Dendritic cell treated with granulocyte-macrophage colony-stimulating factor and Interleukin-4, amounts not matched to agents 40 ng/mL and 50 ng/mL, for 4 days (primary cell): ENCODE measurements around the gene DNAJB6.
A peak's percentile ranks its signal among the peaks of the same experiment; 100 is the strongest.
"Not testable (repeated sequence)": the region's sequence is repeated elsewhere in the genome, so short reads cannot be mapped to it uniquely, and the experiment has no call there.

Source experiments
- H3K27ac Mint-ChIP-seq: one replicate; pipeline ENCODE4 v1.8.0; 2022; ENCODE audit warnings: mild to moderate bottlenecking, mixed read lengths
- H3K27me3 Mint-ChIP-seq: one replicate; pipeline ENCODE4 v1.8.0; 2022; ENCODE audit warnings: mild to moderate bottlenecking, mixed read lengths
- H3K36me3 Mint-ChIP-seq: one replicate; pipeline ENCODE4 v1.8.0; 2022; ENCODE audit warnings: low read depth, mixed read lengths
- H3K4me1 Mint-ChIP-seq: one replicate; pipeline ENCODE4 v1.8.0; 2022; ENCODE audit warnings: low read depth, mixed read lengths
- H3K4me3 Mint-ChIP-seq: one replicate; pipeline ENCODE4 v1.8.0; 2022; ENCODE audit warnings: mild to moderate bottlenecking, moderate library complexity, mixed read lengths
- H3K9me3 Mint-ChIP-seq: one replicate; pipeline ENCODE4 v1.8.0; 2022; ENCODE audit warnings: mixed read lengths
- intact Hi-C: fragments of 100-400 bp; cut with micrococcal nuclease; formaldehyde crosslinking; loops from one replicate; pipeline ENCODE4 v1.15.0; 2022

Gene DNAJB6

GRCh38 chr7:157306846-157307838, 29.7 kb upstream of the DNAJB6 start:
- Mint-ChIP-seq H3K27me3 (no peaks in the 10 kb centered on the region), H3K9me3 (no peaks in the 10 kb centered on the region), H3K4me1 (peaks cover 47% of the 10 kb centered on the region), H3K27ac (peak overlapping the region; percentile 60), H3K36me3 (no peaks in the 10 kb centered on the region), H3K4me3 (no peak overlapping the region)
- intact Hi-C loops, result no loop called here

DNA sequence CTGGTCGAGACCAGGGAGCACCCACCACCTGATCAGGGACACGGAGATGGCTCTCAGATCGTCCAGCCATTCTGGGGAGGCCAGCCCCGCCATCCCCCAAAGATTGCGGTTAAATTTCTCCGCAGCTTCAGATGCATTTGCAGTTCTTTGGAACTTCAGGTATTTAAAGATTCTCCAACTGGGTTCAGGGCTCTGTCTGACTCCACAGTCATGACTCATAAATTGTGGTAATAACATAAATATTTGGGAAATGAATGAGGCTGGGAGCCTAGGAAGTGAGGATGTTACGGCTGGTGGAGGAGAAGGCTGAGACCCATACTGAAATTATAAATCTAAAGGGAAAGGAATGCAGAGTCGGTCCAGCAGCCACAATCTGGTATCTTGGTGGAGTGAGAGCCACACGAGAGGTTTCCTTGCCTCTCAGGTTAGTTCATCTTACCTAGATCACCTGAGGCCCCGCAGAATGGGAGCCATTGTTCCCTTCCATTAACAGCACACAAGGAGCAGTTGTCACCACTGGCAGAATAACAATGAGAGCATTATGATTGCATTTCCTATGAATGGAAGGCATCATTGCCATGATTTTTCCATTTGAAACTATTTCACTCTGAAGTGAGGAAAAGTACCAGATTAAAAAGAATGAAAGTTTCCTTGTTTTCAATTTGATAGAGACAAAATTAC, 26.7 kb upstream of the DNAJB6 start:
- no peaks in the 10 kb centered on the region for H3K27me3 Mint-ChIP-seq
- no peak overlapping the region for H3K4me3 Mint-ChIP-seq
- no peaks in the 10 kb centered on the region for H3K9me3 Mint-ChIP-seq
- intact Hi-C loops, result no loop called here
- H3K36me3 Mint-ChIP-seq, result no peaks in the 10 kb centered on the region
- peaks cover 29% of the 10 kb centered on the region for H3K4me1 Mint-ChIP-seq
- no peak overlapping the region for H3K27ac Mint-ChIP-seq

GRCh38 chr7:157310676-157311185, 26.1 kb upstream of the DNAJB6 start:
- H3K9me3 Mint-ChIP-seq, result no peaks in the 10 kb centered on the region
- no peak overlapping the region for H3K4me3 Mint-ChIP-seq
- intact Hi-C loops, result no loop called here
- H3K27ac Mint-ChIP-seq, result no peak overlapping the region
- no peaks in the 10 kb centered on the region for H3K27me3 Mint-ChIP-seq
- peaks cover 29% of the 10 kb centered on the region for H3K4me1 Mint-ChIP-seq
- no peaks in the 10 kb centered on the region for H3K36me3 Mint-ChIP-seq

GRCh38 chr7:157312941-157313340, 23.9 kb upstream of the DNAJB6 start:
- no peak overlapping the region for H3K27ac Mint-ChIP-seq
- no peak overlapping the region for H3K4me3 Mint-ChIP-seq
- intact Hi-C loops, result no loop called here
- H3K4me1 Mint-ChIP-seq, result peaks cover 35% of the 10 kb centered on the region
- H3K36me3 Mint-ChIP-seq, result no peaks in the 10 kb centered on the region
- H3K9me3 Mint-ChIP-seq, result no peaks in the 10 kb centered on the region
- H3K27me3 Mint-ChIP-seq, result no peaks in the 10 kb centered on the region

DNA sequence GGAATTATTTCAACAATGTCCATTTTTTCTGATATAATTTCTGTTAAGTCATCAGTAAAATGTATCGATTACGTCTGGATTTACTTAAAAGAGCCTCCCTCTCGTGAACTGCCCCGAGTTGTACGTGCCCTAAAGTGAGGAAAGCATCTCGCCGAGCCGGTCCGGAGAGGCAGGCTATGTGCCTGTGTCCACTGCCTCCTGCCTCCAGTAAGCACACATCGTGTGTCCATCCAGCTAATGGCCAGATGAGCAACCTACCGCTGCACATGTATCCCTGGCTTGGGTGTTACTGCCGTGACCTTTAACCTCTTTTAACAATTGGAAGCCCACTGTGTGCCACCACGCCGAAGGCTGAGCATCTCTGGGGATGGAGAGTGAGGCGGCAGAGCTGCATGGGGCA, 23.2 kb upstream of the DNAJB6 start:
- Mint-ChIP-seq H3K9me3 (no peaks in the 10 kb centered on the region), H3K27ac (no peak overlapping the region), H3K4me3 (no peak overlapping the region), H3K4me1 (peaks cover 42% of the 10 kb centered on the region), H3K36me3 (no peaks in the 10 kb centered on the region), H3K27me3 (no peaks in the 10 kb centered on the region)
- intact Hi-C loops, result no loop called here

- H3K9me3 Mint-ChIP-seq, result no peaks in the 10 kb centered on the region
- H3K4me1 Mint-ChIP-seq, result peaks cover 38% of the 10 kb centered on the region
- H3K27ac Mint-ChIP-seq, result peak overlapping the region; percentile 93
- H3K36me3 Mint-ChIP-seq, result no peaks in the 10 kb centered on the region
- no peaks in the 10 kb centered on the region for H3K27me3 Mint-ChIP-seq
- intact Hi-C loops, result loop anchor here (1.0 kb wide), 2 partner anchors 16 to 22 kb away; no protein-coding TSS in a partner anchor
- peak overlapping the region; percentile 44 for H3K4me3 Mint-ChIP-seq
Observed at GRCh38 chr7:157318015-157318706, 18.6 kb upstream of the DNAJB6 start.

- H3K4me1 Mint-ChIP-seq, result peaks cover 47% of the 10 kb centered on the region
- H3K27ac Mint-ChIP-seq, result peak overlapping the region; percentile 86
- peak overlapping the region; percentile 67 for H3K4me3 Mint-ChIP-seq
- H3K27me3 Mint-ChIP-seq, result no peaks in the 10 kb centered on the region
- H3K36me3 Mint-ChIP-seq, result no peaks in the 10 kb centered on the region
- intact Hi-C loops, result no loop called here
- H3K9me3 Mint-ChIP-seq, result no peaks in the 10 kb centered on the region
Observed at GRCh38 chr7:157320608-157320980, 16.2 kb upstream of the DNAJB6 start.

GRCh38 chr7:157323401-157323800, 13.4 kb upstream of the DNAJB6 start:
- Mint-ChIP-seq H3K27me3 (no peaks in the 10 kb centered on the region), H3K4me3 (no peak overlapping the region), H3K9me3 (no peaks in the 10 kb centered on the region), H3K36me3 (no peaks in the 10 kb centered on the region), H3K27ac (peak overlapping the region; percentile 62), H3K4me1 (peaks cover 34% of the 10 kb centered on the region)
- intact Hi-C loops, result no loop called here

DNA sequence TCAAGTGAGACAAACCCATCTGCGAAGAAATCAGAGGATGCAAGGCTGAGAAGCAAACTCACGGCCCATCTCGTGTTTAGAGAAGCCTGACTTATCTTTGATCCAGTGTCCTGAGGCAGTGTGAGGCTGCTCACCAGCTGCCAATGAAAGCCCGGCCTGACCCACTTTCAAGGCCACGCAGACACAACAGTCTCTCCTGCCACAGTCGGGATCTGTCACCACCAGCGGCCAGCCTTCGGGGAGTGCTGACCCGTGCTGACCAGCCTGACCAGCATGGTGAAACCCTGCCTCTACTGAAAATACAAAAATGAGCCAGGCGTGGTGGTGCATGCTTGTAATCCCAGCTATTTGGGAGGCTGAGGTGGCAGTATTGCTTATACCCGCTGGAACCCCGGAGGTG, 7.4 kb upstream of the DNAJB6 start:
- no peaks in the 10 kb centered on the region for H3K9me3 Mint-ChIP-seq
- no peaks in the 10 kb centered on the region for H3K27me3 Mint-ChIP-seq
- H3K27ac Mint-ChIP-seq, result no peak overlapping the region
- peaks cover 6% of the 10 kb centered on the region for H3K4me1 Mint-ChIP-seq
- H3K4me3 Mint-ChIP-seq, result no peak overlapping the region
- H3K36me3 Mint-ChIP-seq, result no peaks in the 10 kb centered on the region
- intact Hi-C loops, result no loop called here

DNA sequence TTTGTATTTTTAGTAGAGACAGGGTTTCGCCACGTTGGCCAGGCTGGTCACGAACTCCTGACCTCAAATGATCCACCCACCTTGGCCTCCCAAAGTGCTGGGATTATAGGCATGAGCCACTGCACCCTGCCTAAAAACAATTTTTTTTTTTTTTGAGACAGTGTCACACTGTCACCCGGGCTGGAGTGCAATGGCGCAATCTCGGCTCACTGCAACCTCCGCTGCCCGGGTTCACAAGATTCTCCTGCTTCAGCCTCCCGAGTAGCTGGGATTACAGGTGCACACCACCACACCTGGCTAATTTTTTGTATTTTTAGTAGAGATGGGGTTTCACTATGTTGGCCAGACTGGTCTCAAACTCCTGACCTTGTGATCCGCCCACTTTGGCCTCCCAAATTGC, 6.2 kb upstream of the DNAJB6 start:
- H3K27me3 Mint-ChIP-seq, H3K27ac Mint-ChIP-seq, intact Hi-C loops, H3K4me3 Mint-ChIP-seq, H3K9me3 Mint-ChIP-seq, H3K36me3 Mint-ChIP-seq: not testable (repeated sequence)
- peaks cover 13% of the 10 kb centered on the region for H3K4me1 Mint-ChIP-seq

GRCh38 chr7:157331049-157331448, 5.8 kb upstream of the DNAJB6 start:
- H3K9me3 Mint-ChIP-seq, intact Hi-C loops, H3K36me3 Mint-ChIP-seq, H3K27me3 Mint-ChIP-seq, H3K27ac Mint-ChIP-seq, H3K4me3 Mint-ChIP-seq: not testable (repeated sequence)
- peaks cover 18% of the 10 kb centered on the region for H3K4me1 Mint-ChIP-seq

GRCh38 chr7:157335236-157335635, 1.6 kb upstream of the DNAJB6 start:
- Mint-ChIP-seq H3K9me3 (no peaks in the 10 kb centered on the region), H3K4me1 (peaks cover 33% of the 10 kb centered on the region), H3K4me3 (peak overlapping the region; percentile 78), H3K27me3 (no peaks in the 10 kb centered on the region), H3K36me3 (peaks cover 42% of the 10 kb centered on the region), H3K27ac (peak overlapping the region; percentile 97)
- intact Hi-C loops, result loop anchor here (5.0 kb wide), 1 partner anchor 443 kb away; the partner anchor contains the start of gene LMBR1

DNA sequence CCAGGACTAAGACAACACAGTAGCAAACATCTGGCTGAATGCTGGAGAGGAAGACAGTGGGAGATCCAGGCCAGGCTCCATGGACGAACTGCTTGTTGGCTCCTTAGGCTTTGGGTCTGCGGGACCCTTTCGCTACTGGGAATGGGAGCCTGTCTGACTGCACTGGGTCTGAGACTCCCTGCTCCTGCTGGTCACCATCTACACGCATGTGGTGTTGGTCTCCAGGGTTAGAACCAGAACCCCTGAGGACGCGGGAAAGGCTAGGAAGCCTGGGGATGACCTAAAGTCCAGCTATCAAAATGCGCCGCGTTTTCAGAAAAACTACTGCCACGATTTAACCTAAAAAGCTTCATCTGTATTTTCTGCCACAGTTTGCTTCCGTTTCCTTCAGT, 817 bp upstream of the DNAJB6 start:
- Mint-ChIP-seq H3K27me3 (no peaks in the 10 kb centered on the region), H3K4me3 (peak overlapping the region; percentile 78), H3K4me1 (peaks cover 41% of the 10 kb centered on the region), H3K36me3 (peaks cover 49% of the 10 kb centered on the region), H3K9me3 (no peaks in the 10 kb centered on the region), H3K27ac (peak overlapping the region; percentile 97)
- intact Hi-C loops, result loop anchor here (1.0 to 5.0 kb wide), 2 partner anchors 34 to 444 kb away; partner anchors contain the start of gene LMBR1
